SH-SY5Y (cell line): ENCODE data around the gene FAM3C.

Experiments used
- GATA2 ChIP-seq: IDR thresholded peaks from 2 replicates; pipeline ENCODE4 v1.6.1; 2011; ENCODE audit warnings: mild to moderate bottlenecking, low read depth, low read length
- GATA3 ChIP-seq: IDR thresholded peaks from 2 replicates; pipeline ENCODE4 v1.6.1; 2011; ENCODE audit warnings: low read depth, mild to moderate bottlenecking, low read length, moderate library complexity

GRCh38 chr7:121369462-121369861 lies 26.6 kb downstream of the FAM3C start:
- TF ChIP-seq GATA3, result no peak
- no peak for TF ChIP-seq GATA2
